Fibroblast of lung (primary cell): ENCODE data around the gene AP1M2. TPM values are rescaled to one million over a fixed set of nuclear protein-coding genes. Genes with fewer than 3 reads are reported as not detected.

Source experiments
- DNase-seq, 2 donors: peaks; one replicate each; pipeline versions ENCODE4 v3.0.0 to v3.0.0-alpha.2; 2010; ENCODE audit warnings: low read depth in 2 of 2
- H2AFZ ChIP-seq: 2 replicates; pipeline ENCODE4 v1.5.1; 2012; ENCODE audit warnings: low read length, control low read depth, inconsistent platforms
- H3K27ac ChIP-seq: 2 replicates; pipeline ENCODE4 v1.5.1; 2011; ENCODE audit warnings: low read length, control low read depth; ENCODE audit not compliant: insufficient read depth
- H3K27me3 ChIP-seq: 2 replicates; pipeline ENCODE4 v1.5.1; 2011; ENCODE audit warnings: mild to moderate bottlenecking, low read length; ENCODE audit not compliant: control insufficient read depth, insufficient read depth
- H3K36me3 ChIP-seq: 2 replicates; pipeline ENCODE4 v1.5.1; 2011; ENCODE audit warnings: low read length; ENCODE audit not compliant: control insufficient read depth, insufficient read depth
- H3K4me1 ChIP-seq: 2 replicates; pipeline ENCODE4 v1.5.1; 2011; ENCODE audit warnings: low read length; ENCODE audit not compliant: control insufficient read depth, insufficient read depth; ENCODE audit errors: extremely low read depth
- H3K4me2 ChIP-seq: 2 replicates; pipeline ENCODE4 v1.5.1; 2011; ENCODE audit warnings: low read length, control low read depth; ENCODE audit not compliant: insufficient read depth; ENCODE audit errors: extremely low read depth
- H3K4me3 ChIP-seq, 4 experiments: fragments of 200-600 bp in 1 of 4; sonication (generic) in 1 of 4; replicated peaks in 1 of 4; 2 replicates each; pipeline ENCODE4 v1.5.1; 2011 to 2016; ENCODE audit warnings: low read length in 4 of 4, low read depth in 3 of 4, mild to moderate bottlenecking in 3 of 4, control low read depth in 2 of 4, inconsistent platforms in 1 of 4, mixed read lengths in 1 of 4; ENCODE audit not compliant: insufficient read depth in 1 of 4; ENCODE audit errors: control extremely low read depth in 1 of 4
- H3K79me2 ChIP-seq: 2 replicates; pipeline ENCODE4 v1.5.1; 2012; ENCODE audit warnings: mild to moderate bottlenecking, low read length, inconsistent platforms; ENCODE audit not compliant: control insufficient read depth, insufficient read depth
- H3K9ac ChIP-seq: 2 replicates; pipeline ENCODE4 v1.5.1; 2011; ENCODE audit warnings: mild to moderate bottlenecking, low read length, control low read depth; ENCODE audit not compliant: insufficient read depth
- H3K9me3 ChIP-seq: 2 replicates; pipeline ENCODE4 v1.5.1; 2012; ENCODE audit warnings: low read depth, low read length; ENCODE audit not compliant: control insufficient read depth, insufficient read depth
- H4K20me1 ChIP-seq: 2 replicates; pipeline ENCODE4 v1.5.1; 2011; ENCODE audit warnings: low read length; ENCODE audit not compliant: control insufficient read depth, insufficient read depth; ENCODE audit errors: extremely low read depth
- CTCF ChIP-seq, 2 donors: IDR thresholded peaks in 1 of 2; conservative IDR thresholded peaks in 1 of 2; 1 replicate in 1 of 2; 2 replicates in 1 of 2; pipeline ENCODE4 v1.5.1; 2011 to 2012; ENCODE audit warnings: low read length in 2 of 2, control low read depth in 1 of 2, inconsistent platforms in 1 of 2, low read depth in 1 of 2, mild to moderate bottlenecking in 1 of 2
- EZH2 ChIP-seq: IDR thresholded peaks from 2 replicates; pipeline ENCODE4 v1.5.1; 2012; ENCODE audit warnings: low read length, control low read depth, mild to moderate bottlenecking; ENCODE audit errors: missing control alignments
- polyA plus RNA-seq, 2 donors: library from polyadenylated mRNA; depleted of rRNA in 1 of 2; stranded (reverse) in 1 of 2; unstranded in 1 of 2; fragments of >200 nt; gene quantifications; 2 replicates each; pipeline ENCODE4 v1.2.1, GENCODE V29; 2011 to 2012; ENCODE audit warnings: missing spikeins in 1 of 2
- total RNA-seq: library from RNA; depleted of rRNA; stranded (reverse); fragments of >200 nt; gene quantifications from 2 replicates; pipeline ENCODE4 v1.2.1, GENCODE V29; 2014

AP1M2 gene
- total and polyA plus RNA-seq, 2 donors (not counting 1 experiment from before 2014, with no cell fraction given): 0.16 to 0.17 TPM

DNA sequence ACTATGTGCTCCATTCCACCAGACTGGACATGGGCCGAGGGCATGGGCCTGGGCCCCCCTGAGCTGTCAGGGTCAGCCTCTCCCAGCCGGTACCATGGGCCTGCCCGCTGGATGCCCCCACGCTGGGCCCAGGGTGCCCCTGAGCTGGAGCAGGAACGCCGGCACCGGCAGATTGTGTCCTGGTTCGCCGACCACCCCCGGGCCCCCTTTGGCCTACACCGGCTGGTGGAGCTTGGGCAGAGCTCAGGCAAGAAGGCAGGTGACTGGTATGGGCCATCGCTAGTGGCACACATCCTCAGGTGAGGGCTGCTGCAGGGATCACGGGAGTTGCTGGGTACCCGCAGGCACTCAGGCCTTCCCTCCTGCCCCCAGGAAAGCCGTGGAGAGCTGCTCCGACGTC is 40.3 kb downstream of the AP1M2 start:
- Histone ChIP-seq H3K9me3 (no peaks in the 10 kb centered on the region), H3K36me3 (peaks cover 3% of the 10 kb centered on the region), H3K4me3 (no peak overlapping the region), H3K79me2 (peaks cover 11% of the 10 kb centered on the region), H4K20me1 (no peaks in the 10 kb centered on the region), H2AFZ (no peak overlapping the region), H3K27ac (no peak overlapping the region), H3K4me1 (no peaks in the 10 kb centered on the region), H3K9ac (no peak overlapping the region), H3K4me2 (no peak overlapping the region), H3K27me3 (no peaks in the 10 kb centered on the region)
- TF ChIP-seq CTCF (conservative IDR thresholded peaks at IDR 0.05 in 1 of 2, IDR thresholded peaks at IDR 0.05 in 1 of 2; ENCODE audit: low read depth in 1 of 2, low read length in 2 of 2) (no peak), EZH2 (no peak)
- no peak for DNase-seq

GRCh38 chr19:10544753-10545251 is 42.3 kb downstream of the AP1M2 start:
- DNase-seq: no peak
- Histone ChIP-seq H3K4me3 (peak overlapping the region; percentile 66 to 82 (median 76)), H3K4me2 (peak overlapping the region; percentile 89), H3K27ac (no peak overlapping the region), H4K20me1 (no peaks in the 10 kb centered on the region), H3K4me1 (no peaks in the 10 kb centered on the region), H2AFZ (no peak overlapping the region), H3K9ac (no peak overlapping the region), H3K36me3 (peaks cover 3% of the 10 kb centered on the region), H3K79me2 (peaks cover 11% of the 10 kb centered on the region), H3K9me3 (no peaks in the 10 kb centered on the region), H3K27me3 (no peaks in the 10 kb centered on the region)
- TF ChIP-seq EZH2 (no peak), CTCF (conservative IDR thresholded peaks at IDR 0.05 in 1 of 2, IDR thresholded peaks at IDR 0.05 in 1 of 2; ENCODE audit: low read depth in 1 of 2, low read length in 2 of 2) (no peak)

- TF ChIP-seq EZH2: no peak
- no peak for TF ChIP-seq CTCF (conservative IDR thresholded peaks at IDR 0.05 in 1 of 2, IDR thresholded peaks at IDR 0.05 in 1 of 2; ENCODE audit: low read depth in 1 of 2, low read length in 2 of 2)
Measured at GRCh38 chr19:10544242-10544752, 42.8 kb downstream of the AP1M2 start.

More at GRCh38 chr19:10544242-10544752, 42.8 kb downstream of the AP1M2 start:
- H3K79me2 ChIP-seq: peaks cover 11% of the 10 kb centered on the region
- peak overlapping the region; percentile 66 to 82 (median 76) for H3K4me3 ChIP-seq
- H3K27me3 ChIP-seq: no peaks in the 10 kb centered on the region
- peaks cover 3% of the 10 kb centered on the region for H3K36me3 ChIP-seq
- no peaks in the 10 kb centered on the region for H3K4me1 ChIP-seq
- peak overlapping the region; percentile 71 for H3K27ac ChIP-seq
- H3K4me2 ChIP-seq: peak overlapping the region; percentile 89
- no peak for DNase-seq
- no peaks in the 10 kb centered on the region for H3K9me3 ChIP-seq
- peak overlapping the region; percentile 44 for H2AFZ ChIP-seq
- H4K20me1 ChIP-seq: no peaks in the 10 kb centered on the region
- H3K9ac ChIP-seq: peak overlapping the region; percentile 90
